SK-N-SH (cell line): ENCODE results near the gene EPM2A.

Source experiments
- EP300 ChIP-seq, 2 experiments: IDR thresholded peaks; 2 replicates each; pipeline versions ENCODE4 v1.4.0 to v1.6.1; 2012; ENCODE audit warnings: borderline replicate concordance in 1 of 2, low read depth in 1 of 2, low read length in 1 of 2
- JUND ChIP-seq: IDR thresholded peaks from 2 replicates; pipeline ENCODE4 v1.4.0; 2012
- RAD21 ChIP-seq: IDR thresholded peaks from 2 replicates; pipeline ENCODE4 v1.6.1; 2012; ENCODE audit warnings: mild to moderate bottlenecking, low read length
- SIN3A ChIP-seq: IDR thresholded peaks from 2 replicates; pipeline ENCODE4 v1.6.1; 2012; ENCODE audit warnings: low read depth, mild to moderate bottlenecking, low read length, moderate library complexity, borderline replicate concordance
- TAF1 ChIP-seq: IDR thresholded peaks from 2 replicates; pipeline ENCODE4 v1.6.1; 2012; ENCODE audit warnings: low read depth, mild to moderate bottlenecking, low read length, moderate library complexity, borderline replicate concordance
- YY1 ChIP-seq: IDR thresholded peaks from 2 replicates; pipeline ENCODE4 v1.4.0; 2012; ENCODE audit warnings: low read depth, mild to moderate bottlenecking
- TF ChIP-seq, protein P1 (sequence below): fragments of 200-600 bp; sonication (generic); IDR thresholded peaks from 2 replicates; pipeline ENCODE4 v1.6.1; 2017; ENCODE audit warnings: antibody characterized with exemption, mild to moderate bottlenecking, moderate library complexity
- TF ChIP-seq, protein P2 (sequence below): IDR thresholded peaks from 2 replicates; pipeline ENCODE4 v1.4.0; 2012; ENCODE audit warnings: low read depth, borderline replicate concordance

DNA sequence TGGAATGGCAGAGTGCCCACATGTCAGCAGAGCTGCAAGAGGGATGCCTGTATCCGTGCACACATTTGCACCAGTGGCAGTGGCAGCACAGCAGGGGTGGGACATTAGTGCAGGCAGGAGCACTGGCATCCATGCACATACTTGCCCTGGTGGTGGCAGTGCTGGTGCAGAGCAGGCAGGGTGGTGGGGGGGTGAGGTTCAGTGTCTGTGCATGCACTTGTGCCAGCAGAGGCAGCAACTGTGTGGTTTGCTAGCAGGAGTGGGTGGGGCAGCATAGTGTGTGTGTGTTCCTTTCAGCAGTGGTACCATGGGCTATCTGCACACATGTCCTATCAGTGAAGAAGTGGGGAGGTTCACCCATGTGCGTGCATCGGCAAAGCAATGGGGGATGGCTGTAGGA is 151.6 kb downstream of the EPM2A start:
- TF ChIP-seq, protein P1, sequence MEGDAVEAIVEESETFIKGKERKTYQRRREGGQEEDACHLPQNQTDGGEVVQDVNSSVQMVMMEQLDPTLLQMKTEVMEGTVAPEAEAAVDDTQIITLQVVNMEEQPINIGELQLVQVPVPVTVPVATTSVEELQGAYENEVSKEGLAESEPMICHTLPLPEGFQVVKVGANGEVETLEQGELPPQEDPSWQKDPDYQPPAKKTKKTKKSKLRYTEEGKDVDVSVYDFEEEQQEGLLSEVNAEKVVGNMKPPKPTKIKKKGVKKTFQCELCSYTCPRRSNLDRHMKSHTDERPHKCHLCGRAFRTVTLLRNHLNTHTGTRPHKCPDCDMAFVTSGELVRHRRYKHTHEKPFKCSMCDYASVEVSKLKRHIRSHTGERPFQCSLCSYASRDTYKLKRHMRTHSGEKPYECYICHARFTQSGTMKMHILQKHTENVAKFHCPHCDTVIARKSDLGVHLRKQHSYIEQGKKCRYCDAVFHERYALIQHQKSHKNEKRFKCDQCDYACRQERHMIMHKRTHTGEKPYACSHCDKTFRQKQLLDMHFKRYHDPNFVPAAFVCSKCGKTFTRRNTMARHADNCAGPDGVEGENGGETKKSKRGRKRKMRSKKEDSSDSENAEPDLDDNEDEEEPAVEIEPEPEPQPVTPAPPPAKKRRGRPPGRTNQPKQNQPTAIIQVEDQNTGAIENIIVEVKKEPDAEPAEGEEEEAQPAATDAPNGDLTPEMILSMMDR, result no peak
- TF ChIP-seq TAF1, result no peak
- no peak for TF ChIP-seq JUND
- TF ChIP-seq YY1, result no peak
- TF ChIP-seq EP300 (IDR thresholded peaks at IDR 0.05; ENCODE audit: borderline replicate concordance in 1 of 2, low read depth in 1 of 2, low read length in 1 of 2), result no peak
- TF ChIP-seq, protein P2, sequence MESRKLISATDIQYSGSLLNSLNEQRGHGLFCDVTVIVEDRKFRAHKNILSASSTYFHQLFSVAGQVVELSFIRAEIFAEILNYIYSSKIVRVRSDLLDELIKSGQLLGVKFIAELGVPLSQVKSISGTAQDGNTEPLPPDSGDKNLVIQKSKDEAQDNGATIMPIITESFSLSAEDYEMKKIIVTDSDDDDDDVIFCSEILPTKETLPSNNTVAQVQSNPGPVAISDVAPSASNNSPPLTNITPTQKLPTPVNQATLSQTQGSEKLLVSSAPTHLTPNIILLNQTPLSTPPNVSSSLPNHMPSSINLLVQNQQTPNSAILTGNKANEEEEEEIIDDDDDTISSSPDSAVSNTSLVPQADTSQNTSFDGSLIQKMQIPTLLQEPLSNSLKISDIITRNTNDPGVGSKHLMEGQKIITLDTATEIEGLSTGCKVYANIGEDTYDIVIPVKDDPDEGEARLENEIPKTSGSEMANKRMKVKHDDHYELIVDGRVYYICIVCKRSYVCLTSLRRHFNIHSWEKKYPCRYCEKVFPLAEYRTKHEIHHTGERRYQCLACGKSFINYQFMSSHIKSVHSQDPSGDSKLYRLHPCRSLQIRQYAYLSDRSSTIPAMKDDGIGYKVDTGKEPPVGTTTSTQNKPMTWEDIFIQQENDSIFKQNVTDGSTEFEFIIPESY, result no peak
- TF ChIP-seq SIN3A, result no peak
- no peak for TF ChIP-seq RAD21
